HG03442 (cell line): ENCODE measurements around the gene UGT1A6.
A peak's percentile ranks its signal among the peaks of the same experiment; 100 is the strongest.

ENCODE experiments used
- ATAC-seq: cut with Tn5 transposase; IDR thresholded peaks from one replicate; pipeline ENCODE4 v1.9.1; 2021; ENCODE audit warnings: mild to moderate bottlenecking, moderate library complexity; ENCODE audit not compliant: unreplicated experiment

Gene UGT1A6

DNA sequence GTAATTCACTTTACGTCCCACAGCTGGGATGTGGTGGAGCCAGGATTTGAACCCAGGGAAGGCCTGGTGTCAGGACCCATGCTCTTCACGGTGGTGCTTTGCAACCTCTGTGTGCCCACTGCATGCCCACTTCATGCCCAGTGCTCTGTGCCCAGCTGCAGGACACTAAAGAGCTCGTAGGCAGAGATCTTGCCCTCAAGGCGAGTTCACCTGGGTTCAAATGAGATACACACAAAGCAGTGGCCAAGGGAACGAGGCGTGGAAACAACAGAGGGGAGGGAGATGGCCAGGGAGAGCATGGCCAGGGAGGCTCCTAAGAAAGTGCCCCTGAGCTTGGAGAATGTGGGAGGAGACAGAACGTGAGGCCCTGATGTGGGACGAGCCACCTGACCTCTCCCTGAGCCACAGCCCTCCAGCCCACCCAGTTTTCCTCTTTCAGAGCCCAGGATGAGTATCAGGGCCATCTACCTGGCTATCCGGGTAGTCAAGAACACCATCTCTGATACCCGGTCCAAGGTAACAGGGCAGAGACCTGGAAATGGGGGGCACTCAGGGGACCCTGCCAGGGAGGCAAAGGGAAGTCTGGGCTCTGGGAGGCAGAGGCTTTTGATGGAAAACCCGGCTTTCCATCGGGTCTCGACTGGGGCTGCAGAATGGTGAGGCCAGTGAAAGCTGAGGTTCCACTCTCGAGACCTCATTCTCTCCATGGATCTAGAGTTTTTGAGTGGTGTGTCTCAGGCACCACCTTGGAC is 105.8 kb downstream of the UGT1A6 start:
- ATAC-seq = no peak

DNA sequence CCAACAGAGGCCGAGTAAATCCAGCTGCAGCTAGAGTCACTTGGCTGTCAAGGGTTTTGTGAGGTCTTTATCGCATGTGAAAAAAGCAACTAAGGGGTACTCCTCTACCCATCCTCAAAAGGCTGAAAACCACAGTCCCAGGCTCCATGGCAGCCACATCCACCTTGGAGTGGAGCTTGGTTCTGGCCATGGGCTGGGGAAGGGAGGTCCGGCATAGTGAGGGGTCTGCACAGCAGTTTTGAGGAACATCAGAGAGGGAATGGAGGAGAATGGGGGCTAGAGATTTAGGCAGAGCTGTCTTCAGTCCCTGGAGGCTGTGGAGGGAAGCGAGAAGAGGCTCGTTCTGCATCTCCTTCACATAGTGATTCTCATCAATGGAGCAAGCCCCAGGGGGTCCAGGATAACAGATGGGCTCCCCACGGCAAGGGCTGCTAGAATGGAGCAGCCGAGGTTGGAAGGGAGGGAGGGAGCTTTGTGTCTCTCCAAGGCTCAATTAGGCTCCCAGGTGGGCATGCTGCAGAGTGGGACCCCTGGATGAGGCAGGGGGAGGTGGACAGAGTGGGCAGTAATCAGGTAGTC is 106.5 kb downstream of the UGT1A6 start:
- no peak for ATAC-seq

DNA sequence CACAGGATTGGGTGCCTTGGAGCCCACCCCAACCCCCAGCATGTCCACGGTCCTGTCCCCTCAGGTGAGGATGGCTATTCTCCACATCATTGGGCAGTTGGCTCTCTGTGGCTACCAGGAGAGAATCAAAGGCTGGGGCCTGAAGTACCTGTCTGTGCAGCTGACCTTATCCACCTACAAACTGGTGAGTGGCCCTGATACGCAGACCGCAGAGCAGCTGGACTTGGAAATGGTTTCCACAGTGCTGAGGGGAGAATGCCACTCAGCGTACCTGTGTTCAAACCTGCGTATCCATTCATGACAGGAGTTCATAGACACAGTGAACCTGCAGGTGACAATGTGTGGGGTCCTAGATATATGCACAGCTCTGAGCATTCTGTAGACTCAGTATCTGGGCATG is 107.0 kb downstream of the UGT1A6 start:
- no peak for ATAC-seq

DNA sequence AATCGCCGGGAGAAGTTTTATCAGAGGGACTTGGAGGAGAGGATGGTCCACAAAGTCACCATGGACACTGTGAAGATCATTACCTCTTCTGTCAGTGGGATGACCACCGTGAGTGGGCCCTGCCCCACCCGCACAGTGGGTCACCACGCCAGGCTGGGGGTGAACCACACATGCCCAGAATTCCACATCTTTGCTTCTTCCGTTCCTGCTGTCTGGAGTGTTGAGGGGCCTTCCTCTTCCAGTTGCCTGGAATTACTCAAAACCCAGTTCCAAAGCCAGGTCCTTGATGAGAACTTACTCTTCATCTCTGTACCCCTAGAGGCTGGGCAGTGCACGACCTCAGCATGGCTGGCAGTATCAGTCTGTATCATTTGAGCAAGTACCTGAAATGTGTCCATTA is 107.5 kb downstream of the UGT1A6 start:
- ATAC-seq = no peak

DNA sequence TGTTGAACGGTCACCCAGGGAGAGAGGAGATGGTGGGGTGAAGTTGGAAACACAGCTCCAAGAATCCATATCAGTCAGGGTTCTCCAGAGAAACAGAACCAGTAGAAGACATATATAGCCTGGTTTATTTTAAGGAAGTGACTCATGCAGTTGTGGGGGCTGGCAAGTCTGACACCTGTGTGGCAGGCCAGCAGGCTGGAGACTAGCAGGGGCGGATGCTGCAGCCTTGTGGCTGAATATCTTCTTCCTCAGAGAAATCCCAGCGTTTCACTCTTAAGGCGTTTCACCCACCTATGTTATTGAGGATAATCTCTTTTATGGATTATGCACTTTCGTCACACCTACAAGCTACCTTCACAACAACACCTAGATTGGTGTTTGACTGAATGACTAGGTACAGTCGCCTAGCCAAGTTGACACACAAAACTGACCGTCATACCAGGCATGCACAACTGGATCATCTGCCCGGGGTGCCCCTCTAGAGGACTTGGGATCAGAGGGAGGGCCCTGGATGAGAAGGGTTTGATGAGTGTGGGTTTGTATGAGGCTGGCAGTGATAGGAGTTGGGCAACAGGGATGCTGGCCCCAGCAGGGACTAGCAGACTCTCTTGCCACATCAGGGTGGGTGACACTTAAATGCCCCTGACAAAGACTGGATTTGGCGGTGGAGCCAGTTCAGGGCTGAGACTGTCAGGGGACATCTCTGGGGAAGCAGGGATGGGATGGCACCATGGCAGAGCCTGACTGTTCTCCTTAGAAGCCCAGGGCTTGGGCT is 108.9 kb downstream of the UGT1A6 start:
- ATAC-seq = peak; percentile 53

DNA sequence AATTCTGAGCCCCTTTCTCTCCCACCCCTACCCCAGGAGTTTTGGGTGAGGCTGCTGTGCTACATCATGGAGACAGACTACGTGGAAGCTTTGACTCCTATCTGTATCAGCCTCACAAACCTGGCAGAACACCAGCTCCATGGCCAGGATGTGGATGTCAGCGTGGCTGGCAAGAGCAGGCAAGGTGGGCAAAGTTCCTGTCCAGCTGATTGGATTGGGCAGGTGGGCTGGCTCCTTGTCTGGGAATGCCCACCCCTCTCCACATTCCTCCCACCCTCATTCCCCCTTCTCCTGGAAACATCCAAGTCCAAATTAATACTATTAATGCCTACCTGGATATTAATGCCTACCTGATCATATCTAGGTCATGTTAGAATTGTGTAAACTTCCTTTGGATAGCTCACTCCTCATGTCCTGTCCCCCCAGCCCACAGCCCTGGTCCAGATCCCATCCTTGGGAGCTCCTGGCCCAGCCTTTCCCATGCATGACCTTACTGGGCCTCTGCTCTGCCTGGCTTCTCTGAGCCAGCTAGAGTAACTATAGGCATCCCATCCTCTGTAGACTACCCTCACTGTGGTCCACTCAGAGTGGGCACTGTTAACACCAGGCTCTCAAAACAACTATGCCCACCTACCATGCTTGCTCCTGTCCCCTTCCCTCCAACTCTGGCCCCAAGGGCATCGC is 109.6 kb downstream of the UGT1A6 start:
- ATAC-seq = no peak

DNA sequence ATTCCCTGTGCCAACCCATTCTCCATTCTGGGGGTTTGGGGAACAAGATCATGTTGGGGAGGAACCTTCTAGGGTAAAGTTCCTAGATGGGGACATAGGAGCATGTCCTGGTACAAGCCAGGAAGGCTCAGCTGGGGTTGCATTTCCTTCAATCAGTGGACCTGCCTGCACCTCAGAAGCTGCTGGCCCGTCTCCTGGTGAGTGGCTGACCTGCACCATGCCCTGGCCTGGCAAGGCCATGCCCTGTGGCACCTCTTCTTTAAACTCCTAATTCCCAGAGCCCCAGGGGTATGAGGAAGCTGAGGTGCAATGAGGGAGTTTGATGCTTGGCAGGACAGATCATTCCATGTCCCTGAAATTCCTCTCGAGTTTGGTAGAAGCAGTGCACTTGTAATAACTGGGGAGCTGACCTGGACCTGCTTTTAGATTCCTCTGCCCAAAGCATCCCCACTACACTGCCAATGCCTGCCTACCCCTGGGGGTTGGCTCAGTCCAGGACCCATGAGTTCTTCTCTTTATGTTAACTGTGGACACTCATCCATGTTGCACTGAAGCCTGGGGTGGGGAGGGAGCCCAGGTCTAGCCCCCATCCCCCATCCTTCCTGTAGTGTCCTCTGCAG is 110.7 kb downstream of the UGT1A6 start:
- no peak for ATAC-seq

DNA sequence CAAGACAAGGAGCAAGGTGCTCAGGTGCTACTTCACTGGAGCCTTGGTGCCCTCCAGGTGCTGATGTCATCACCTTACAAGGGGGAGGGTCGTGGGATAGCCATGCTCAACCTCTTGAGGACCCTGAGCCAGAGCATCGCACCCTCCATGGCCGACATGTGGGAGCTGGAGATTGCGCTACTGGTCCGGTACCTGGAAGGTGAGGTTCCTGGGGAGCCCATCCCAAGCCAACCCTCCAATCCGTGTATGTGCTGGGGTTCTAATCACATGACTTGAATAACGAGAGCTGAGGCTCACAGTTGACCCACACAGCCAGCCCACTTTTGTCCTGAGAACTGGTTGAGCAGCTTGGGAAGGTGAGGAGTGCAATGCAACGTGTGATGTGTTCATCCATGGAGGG is 111.3 kb downstream of the UGT1A6 start:
- no peak for ATAC-seq

DNA sequence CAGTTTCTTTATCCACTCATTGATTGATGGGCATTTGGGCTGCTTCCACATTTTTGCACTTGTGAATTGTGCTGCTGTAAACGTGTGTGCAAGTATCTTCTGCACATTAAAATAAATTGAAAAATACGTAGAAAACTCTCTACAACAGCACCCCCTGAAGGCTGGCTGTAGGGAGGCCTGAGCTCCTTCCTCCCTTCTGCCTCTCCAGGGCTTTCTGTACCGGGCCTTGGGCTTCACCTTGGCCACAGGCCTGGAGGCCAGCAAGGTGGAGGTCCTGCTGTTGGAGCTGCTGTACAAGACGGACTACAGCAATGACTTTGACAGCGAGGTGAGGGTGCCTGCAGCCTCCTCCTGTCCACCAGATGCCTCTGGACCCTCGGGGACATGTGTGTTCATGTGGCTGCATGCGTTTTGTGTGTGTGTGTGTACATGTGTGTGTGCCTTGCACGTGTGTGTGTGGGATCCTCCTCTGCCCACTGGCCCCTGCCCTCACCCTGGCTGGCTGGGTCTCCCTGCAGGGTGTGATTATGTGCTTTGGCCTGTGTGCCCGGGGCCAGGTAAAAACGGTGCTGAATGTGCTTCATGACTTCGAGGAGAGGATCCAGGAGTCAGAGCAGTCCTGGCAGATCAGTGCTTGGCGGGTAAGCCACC is 114.7 kb downstream of the UGT1A6 start:
- no peak for ATAC-seq

DNA sequence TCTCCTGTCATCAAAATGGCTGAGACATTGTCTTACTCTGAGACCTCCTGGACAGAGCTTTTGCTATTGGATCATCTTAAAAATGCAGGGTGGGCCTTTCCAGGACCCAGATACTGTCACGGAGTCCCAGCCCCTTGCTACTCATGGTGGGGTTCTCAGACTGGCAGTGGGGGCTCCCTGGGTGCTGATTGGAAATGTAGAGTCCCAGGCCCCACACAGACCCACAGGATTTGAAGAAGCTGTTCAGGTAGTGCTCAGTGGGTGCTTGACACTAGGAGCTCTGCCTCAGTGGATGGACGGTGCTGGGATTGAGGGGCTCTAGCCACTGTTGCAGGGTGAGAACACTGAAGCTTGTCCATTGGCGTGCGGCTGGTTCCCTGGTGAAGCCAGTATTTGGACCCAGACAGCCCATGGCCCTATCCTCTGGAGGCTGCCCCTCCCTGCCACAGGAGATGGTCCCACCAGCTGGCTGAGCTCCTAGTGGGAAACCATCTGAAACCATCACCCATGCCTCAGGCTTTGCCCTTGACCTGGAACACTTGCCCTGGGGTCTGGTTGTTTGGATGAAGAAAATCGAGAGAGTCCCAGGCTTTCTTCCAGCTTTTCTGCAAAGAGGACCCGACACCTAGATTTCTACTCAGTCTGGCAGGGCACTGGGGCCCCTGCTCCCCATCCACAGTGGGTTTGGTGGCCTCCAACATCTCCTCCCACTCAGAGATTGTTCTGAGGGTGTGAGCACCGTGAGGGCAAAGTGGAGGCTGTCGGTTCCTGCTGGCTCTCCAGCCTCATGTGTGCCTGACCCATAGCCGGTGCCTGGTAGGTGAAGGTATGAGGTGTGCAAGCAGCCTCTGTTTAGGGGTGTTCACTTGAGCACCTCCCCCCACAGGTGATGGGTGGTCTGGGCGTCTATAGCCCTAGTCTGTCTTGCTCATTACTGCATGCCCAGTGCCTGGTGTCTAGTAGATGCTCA is 115.6 kb downstream of the UGT1A6 start:
- ATAC-seq = no peak

DNA sequence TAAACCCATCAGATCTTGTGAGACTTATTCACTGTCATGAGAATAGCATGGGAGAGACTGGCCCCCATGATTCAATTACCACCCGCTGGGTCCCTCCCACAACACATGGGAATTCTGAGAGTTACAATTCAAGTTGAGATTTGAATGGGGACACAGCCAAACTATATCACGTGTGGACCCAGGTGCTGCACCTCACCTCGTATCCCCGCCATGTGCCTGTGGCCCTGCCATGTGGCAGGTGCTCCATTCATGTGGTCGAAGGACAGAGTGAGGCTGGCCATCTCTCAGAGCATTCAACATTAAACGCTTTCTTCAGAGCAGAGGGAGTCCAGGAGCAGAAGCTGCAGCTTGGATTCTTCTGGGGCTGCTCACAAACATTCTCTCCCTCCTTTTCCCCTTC is 117.7 kb downstream of the UGT1A6 start:
- ATAC-seq = no peak

DNA sequence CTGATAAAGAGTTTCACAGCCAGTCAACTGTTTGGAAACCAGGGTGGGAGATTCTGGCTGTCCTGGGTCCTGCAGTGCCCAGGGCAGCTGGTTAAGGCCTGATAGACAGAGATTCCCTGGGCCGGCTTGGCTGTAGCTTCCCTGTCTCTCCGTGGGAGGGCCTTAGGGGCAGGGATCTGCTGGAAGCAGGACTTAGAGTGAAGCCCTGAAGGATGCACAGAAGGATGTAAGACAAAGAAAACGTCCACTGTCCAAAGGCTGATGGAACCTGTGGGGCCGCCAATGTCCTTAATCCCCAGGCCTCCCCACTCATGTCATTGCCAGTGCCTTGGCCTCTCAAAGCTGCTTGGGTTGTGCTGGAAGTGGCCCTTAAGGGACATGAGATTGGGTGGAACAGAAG is 118.4 kb downstream of the UGT1A6 start:
- ATAC-seq = no peak

DNA sequence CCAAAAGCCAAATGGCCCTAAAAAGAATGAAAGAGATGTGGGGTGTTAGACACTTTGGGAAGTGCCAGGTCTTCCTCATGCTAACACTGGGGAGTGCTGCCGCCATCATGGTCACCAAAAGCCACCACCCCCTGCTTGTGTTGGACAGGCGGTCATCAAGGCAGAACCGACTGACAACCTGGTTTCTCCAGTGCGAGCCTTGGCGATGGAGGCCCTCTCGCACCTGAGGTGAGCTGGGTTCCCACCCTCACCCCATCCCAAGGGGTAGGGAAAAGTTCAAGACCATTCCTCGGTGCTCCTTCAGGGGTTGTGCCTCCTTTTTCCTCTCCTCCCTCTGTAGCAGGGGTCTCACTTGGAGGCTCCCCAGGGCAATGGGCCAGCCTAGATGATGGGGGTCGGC is 119.0 kb downstream of the UGT1A6 start:
- ATAC-seq = no peak

DNA sequence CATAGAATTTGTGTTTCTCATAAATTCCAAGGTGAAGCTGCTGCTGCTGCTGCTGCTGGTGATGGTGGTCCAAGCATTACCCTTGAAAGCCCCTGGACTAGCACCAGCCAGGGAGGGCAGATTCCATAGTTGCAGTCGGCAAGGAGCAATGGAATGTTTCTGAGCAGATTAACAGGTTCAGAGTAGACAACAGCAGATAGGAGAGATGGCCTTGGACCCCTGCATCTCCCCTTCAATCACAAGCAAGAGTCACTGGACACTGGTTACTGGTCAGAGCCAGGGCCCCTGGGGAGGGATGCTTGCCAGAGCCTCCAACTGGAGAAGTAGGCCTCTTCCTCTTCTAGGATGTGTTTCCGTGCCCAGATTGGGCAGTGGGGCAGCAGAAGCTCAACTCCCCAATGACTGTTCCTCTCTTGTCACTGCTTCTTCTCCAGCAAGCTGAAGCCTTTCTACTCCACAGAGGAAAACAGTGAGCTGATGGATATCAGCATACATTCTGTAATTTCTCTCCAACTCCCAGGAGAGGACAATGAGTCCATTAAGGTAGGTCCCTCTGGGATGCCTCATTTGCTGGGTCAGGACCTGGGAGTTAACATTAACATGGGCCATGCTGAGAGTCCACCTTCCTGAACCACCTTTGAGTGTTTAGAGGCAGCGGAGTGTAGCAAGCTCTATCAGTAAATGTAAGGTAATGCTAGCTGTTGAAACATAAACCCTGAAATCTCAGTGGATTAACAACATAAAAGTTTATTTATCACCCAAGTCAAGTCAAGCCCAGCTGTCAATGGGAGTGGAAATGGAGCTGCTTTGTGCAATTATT is 120.8 kb downstream of the UGT1A6 start:
- ATAC-seq = no peak

DNA sequence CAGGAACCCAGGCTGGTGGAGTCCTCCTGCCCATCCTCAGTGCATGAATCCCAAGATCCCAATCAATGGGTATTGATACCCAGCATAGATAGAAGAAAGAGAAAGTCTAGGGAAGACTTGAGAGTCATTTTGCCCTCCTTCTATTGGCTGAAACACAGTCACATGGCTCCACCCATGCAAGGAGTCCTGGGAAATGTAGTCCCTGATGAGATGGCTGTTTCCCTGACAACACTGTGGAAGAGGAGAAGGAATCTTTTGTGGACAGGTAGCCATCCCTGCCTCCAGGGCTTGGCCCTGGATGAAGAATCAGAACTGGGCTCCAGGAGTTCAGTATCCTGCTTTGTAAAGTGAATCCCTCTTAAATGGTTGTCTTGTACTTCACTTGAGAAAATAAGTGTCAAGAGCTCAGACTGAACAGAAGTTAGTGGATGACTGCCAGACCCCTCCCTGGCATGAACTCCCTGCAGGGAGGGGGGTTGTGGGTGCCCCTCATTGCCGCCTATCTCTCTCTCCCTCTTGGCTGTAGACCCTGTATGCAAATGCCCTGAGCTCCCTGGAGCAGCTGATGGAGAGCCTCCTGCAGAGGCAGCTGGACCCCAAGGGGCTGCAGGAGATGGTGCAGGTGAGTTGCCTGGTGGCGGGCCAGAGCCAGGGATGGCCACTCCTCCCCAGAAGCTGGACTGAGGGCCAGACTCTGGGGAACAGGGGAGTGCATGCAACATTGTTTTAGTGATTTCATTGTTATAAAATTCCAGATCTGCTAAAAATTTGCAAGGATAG is 121.6 kb downstream of the UGT1A6 start:
- ATAC-seq = no peak

DNA sequence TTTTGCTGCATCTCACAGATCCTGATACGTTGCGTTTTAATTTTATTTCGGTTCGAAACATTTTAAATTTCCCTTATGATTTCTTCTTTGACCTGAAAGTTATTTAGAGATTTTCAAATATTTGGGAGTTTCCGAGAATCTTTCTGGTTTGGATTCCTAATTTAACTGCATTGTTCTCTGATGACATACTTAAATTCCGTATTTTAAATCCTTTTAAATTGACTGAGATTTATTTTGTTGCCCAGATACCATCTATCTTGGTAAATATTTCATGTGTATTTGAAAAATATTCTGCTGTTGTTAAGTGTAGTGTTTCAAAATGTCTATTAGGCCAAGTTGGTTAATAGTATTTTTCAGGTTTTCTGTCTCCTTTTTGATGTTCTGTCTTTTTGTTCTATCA is 123.2 kb downstream of the UGT1A6 start:
- ATAC-seq = no peak

DNA sequence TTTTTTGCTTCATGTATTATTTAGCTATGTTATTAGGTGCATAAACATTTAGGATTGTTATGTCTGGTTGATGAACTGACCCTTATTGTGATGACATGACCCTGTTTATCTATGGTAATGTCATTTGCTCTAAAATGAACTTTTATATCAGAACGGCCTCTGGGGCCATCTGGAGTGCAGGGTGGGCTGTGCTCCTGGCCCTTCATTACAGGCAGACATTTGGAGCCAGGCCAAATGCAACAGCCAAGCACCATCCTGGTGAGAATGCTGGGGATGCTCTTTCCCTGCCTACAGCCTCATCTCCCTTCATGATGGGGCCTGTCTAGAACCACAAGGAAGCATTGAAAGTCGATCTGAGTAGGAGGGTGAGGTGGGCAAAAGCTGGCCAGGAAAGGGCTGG is 123.6 kb downstream of the UGT1A6 start:
- ATAC-seq = no peak

DNA sequence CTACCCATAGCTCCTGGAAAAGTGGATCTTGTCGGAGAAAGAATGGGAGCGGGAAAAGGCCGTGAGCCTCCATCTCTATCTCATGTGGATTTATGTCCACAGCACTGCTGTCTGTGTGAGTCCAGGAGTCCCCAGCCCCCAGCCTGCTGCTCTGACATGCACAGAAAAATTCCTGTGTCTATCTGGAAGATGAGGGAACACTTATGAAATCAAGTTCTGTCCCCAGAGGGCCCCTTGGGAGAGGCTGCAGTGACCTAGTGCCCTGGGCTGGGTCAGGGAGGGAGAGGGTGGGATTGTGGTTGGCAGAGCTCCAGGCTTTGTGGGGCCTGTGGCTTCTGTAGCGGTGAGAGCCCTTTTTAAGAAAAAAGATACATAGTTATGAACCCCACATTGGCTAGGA is 124.1 kb downstream of the UGT1A6 start:
- no peak for ATAC-seq
